ENCODE data around the gene CSKMT. TPM values are rescaled to one million over a fixed set of nuclear protein-coding genes. Genes with fewer than 3 reads are reported as not detected.
"Not testable (repeated sequence)": the region's sequence is repeated elsewhere in the genome, so short reads cannot be mapped to it uniquely, and the experiment has no call there.

CSKMT gene
- total RNA-seq (ENCODE audit: insufficient read depth, low replicate concordance) = 3.1 TPM

- peak; percentile 96 for DNase-seq (ENCODE audit: low spot score)
Observed at GRCh38 chr11:62665075-62665598, at the start of gene CSKMT, which contains the start of gene C11orf98. Gene CSKMT, plus strand, starts transcription at chr11:62665312. Its CDS starts 568 bp downstream, at chr11:62665880. Gene C11orf98, minus strand, starts transcription at chr11:62665210. Its CDS starts 41 bp downstream, at chr11:62665169.

- DNase-seq (ENCODE audit: low spot score) = no peak
Observed at GRCh38 chr11:62615521-62615920, 49.6 kb upstream of the CSKMT start.

GRCh38 chr11:62616957-62617356 is 48.2 kb upstream of the CSKMT start:
- not testable (repeated sequence) for DNase-seq (ENCODE audit: low spot score)

- DNase-seq (ENCODE audit: low spot score) = no peak
Observed at GRCh38 chr11:62621027-62621566, 44.0 kb upstream of the CSKMT start.

- DNase-seq (ENCODE audit: low spot score) = peak; percentile 98
Observed at GRCh38 chr11:62621567-62622470, 43.3 kb upstream of the CSKMT start, which contains the start of gene B3GAT3. Gene B3GAT3, minus strand, starts transcription at chr11:62621986. Its CDS starts 39 bp downstream, at chr11:62621947.

- DNase-seq (ENCODE audit: low spot score) = no peak
Observed at GRCh38 chr11:62622476-62623089, 42.5 kb upstream of the CSKMT start.

GRCh38 chr11:62627713-62628112 is 37.4 kb upstream of the CSKMT start:
- DNase-seq (ENCODE audit: low spot score) = no peak

- DNase-seq (ENCODE audit: low spot score) = no peak
Observed at GRCh38 chr11:62632492-62632891, 32.6 kb upstream of the CSKMT start.

GRCh38 chr11:62644220-62644619 is 20.9 kb upstream of the CSKMT start:
- no peak for DNase-seq (ENCODE audit: low spot score)

GRCh38 chr11:62645671-62645945 is 19.5 kb upstream of the CSKMT start:
- DNase-seq (ENCODE audit: low spot score) = no peak

GRCh38 chr11:62645946-62646824 is 18.9 kb upstream of the CSKMT start, which contains the start of gene GANAB:
Gene GANAB, minus strand, starts transcription at chr11:62646613. Its CDS starts 14 bp downstream, at chr11:62646599.
- DNase-seq (ENCODE audit: low spot score) = peak; percentile 99

- DNase-seq (ENCODE audit: low spot score) = no peak
Observed at GRCh38 chr11:62646825-62647608, 18.1 kb upstream of the CSKMT start.

- DNase-seq (ENCODE audit: low spot score) = no peak
Observed at GRCh38 chr11:62647609-62648005, 17.5 kb upstream of the CSKMT start.

GRCh38 chr11:62648185-62648966 is 16.7 kb upstream of the CSKMT start:
- DNase-seq (ENCODE audit: low spot score) = no peak

GRCh38 chr11:62648967-62649364 is 16.1 kb upstream of the CSKMT start:
- no peak for DNase-seq (ENCODE audit: low spot score)

GRCh38 chr11:62649486-62649885 is 15.6 kb upstream of the CSKMT start:
- DNase-seq (ENCODE audit: low spot score) = no peak

- DNase-seq (ENCODE audit: low spot score) = not testable (repeated sequence)
Observed at GRCh38 chr11:62650283-62650682, 14.8 kb upstream of the CSKMT start.

GRCh38 chr11:62652161-62653006 is 12.7 kb upstream of the CSKMT start:
- no peak for DNase-seq (ENCODE audit: low spot score)

- no peak for DNase-seq (ENCODE audit: low spot score)
Observed at GRCh38 chr11:62654297-62654696, 10.8 kb upstream of the CSKMT start.

Measured in umbilical cord (tissue), 2 donors.